Measurements from ENCODE around the gene DCUN1D4. TPM values are rescaled to one million over a fixed set of nuclear protein-coding genes. Genes with fewer than 3 reads are reported as not detected.
A peak's percentile ranks its signal among the peaks of the same experiment; 100 is the strongest.

Gene DCUN1D4
- total RNA-seq, 1 experiment from 2014 or later: 42.8 TPM

- BruUV-seq (replicated peaks): no TSS peak
- Histone ChIP-seq H3K27me3 (replicated peaks; ENCODE audit: control insufficient read depth, insufficient read depth, low read length) (no peaks in the 10 kb centered on the region), H3K4me1 (no peaks in the 10 kb centered on the region), H3K9me3 (no peaks in the 10 kb centered on the region), H3K4me3 (ENCODE audit: low read depth, low read length) (no peak overlapping the region), H3K36me3 (ENCODE audit: control insufficient read depth, insufficient read depth, low read length) (no peaks in the 10 kb centered on the region; the same call in 1 of the 2 replicates)
- Mint-ChIP-seq H3K4me3 (ENCODE audit: unreplicated experiment) (no peak overlapping the region), H3K27me3 (ENCODE audit: insufficient read depth, unreplicated experiment) (no peaks in the 10 kb centered on the region), H3K9me3 (ENCODE audit: unreplicated experiment) (no peaks in the 10 kb centered on the region), H3K4me1 (ENCODE audit: low read depth, unreplicated experiment) (peaks cover 2% of the 10 kb centered on the region), H3K36me3 (ENCODE audit: insufficient read depth, unreplicated experiment) (peaks cover 43% of the 10 kb centered on the region), H3K27ac (ENCODE audit: unreplicated experiment) (no peak overlapping the region)
- intact Hi-C loops (cut with micrococcal nuclease; ENCODE audit: unreplicated experiment): no loop called here
- no peak for TF ChIP-seq CTCF (IDR thresholded peaks at IDR 0.05; ENCODE audit: insufficient read depth in 1 of 2, low read depth in 1 of 2, low read length in 1 of 2, severe bottlenecking in 1 of 2, unreplicated experiment in 1 of 2)
- POLR2A ChIA-PET: no interaction called here
- DNase-seq: no peak
- CTCF ChIA-PET: no interaction called here
These were observed 58.4 kb downstream of the DCUN1D4 start for GRCh38 chr4:51901363-51901762.

- H3K4me3 Mint-ChIP-seq (ENCODE audit: unreplicated experiment): no peak overlapping the region
- Histone ChIP-seq H3K4me1 (peaks cover 24% of the 10 kb centered on the region), H3K27me3 (replicated peaks; ENCODE audit: control insufficient read depth, insufficient read depth, low read length) (no peaks in the 10 kb centered on the region), H3K36me3 (ENCODE audit: control insufficient read depth, insufficient read depth, low read length) (no peaks in the 10 kb centered on the region; the same call in 1 of the 2 replicates), H3K9me3 (no peaks in the 10 kb centered on the region), H3K4me3 (ENCODE audit: low read depth, low read length) (no peak overlapping the region)
- intact Hi-C loops (cut with micrococcal nuclease; ENCODE audit: unreplicated experiment): no loop called here
- no peaks in the 10 kb centered on the region for H3K27me3 Mint-ChIP-seq (ENCODE audit: insufficient read depth, unreplicated experiment)
- H3K36me3 Mint-ChIP-seq (ENCODE audit: insufficient read depth, unreplicated experiment): peaks cover 36% of the 10 kb centered on the region
- peaks cover 20% of the 10 kb centered on the region for H3K4me1 Mint-ChIP-seq (ENCODE audit: low read depth, unreplicated experiment)
- H3K9me3 Mint-ChIP-seq (ENCODE audit: unreplicated experiment): no peaks in the 10 kb centered on the region
- ChIA-PET POLR2A (no interaction called here), CTCF (no interaction called here)
- no TSS peak for BruUV-seq (replicated peaks)
- no peak for TF ChIP-seq CTCF (IDR thresholded peaks at IDR 0.05; ENCODE audit: insufficient read depth in 1 of 2, low read depth in 1 of 2, low read length in 1 of 2, severe bottlenecking in 1 of 2, unreplicated experiment in 1 of 2)
- DNase-seq: no peak
- peak overlapping the region; percentile 12 for H3K27ac Mint-ChIP-seq (ENCODE audit: unreplicated experiment)
These were observed 63.4 kb downstream of the DCUN1D4 start for GRCh38 chr4:51906167-51906958.

GRCh38 chr4:51907006-51907669 lies 64.2 kb downstream of the DCUN1D4 start:
- BruUV-seq (replicated peaks): no TSS peak
- Mint-ChIP-seq H3K36me3 (ENCODE audit: insufficient read depth, unreplicated experiment) (peaks cover 40% of the 10 kb centered on the region), H3K4me3 (ENCODE audit: unreplicated experiment) (no peak overlapping the region), H3K27ac (ENCODE audit: unreplicated experiment) (no peak overlapping the region), H3K4me1 (ENCODE audit: low read depth, unreplicated experiment) (peaks cover 20% of the 10 kb centered on the region), H3K27me3 (ENCODE audit: insufficient read depth, unreplicated experiment) (no peaks in the 10 kb centered on the region), H3K9me3 (ENCODE audit: unreplicated experiment) (no peaks in the 10 kb centered on the region)
- Histone ChIP-seq H3K27me3 (replicated peaks; ENCODE audit: control insufficient read depth, insufficient read depth, low read length) (no peaks in the 10 kb centered on the region), H3K36me3 (ENCODE audit: control insufficient read depth, insufficient read depth, low read length) (no peaks in the 10 kb centered on the region; the same call in 1 of the 2 replicates), H3K4me1 (peaks cover 24% of the 10 kb centered on the region), H3K4me3 (ENCODE audit: low read depth, low read length) (no peak overlapping the region), H3K9me3 (no peaks in the 10 kb centered on the region)
- intact Hi-C loops (cut with micrococcal nuclease; ENCODE audit: unreplicated experiment): no loop called here
- DNase-seq: no peak
- CTCF ChIA-PET: no interaction called here
- POLR2A ChIA-PET: no interaction called here
- no peak for TF ChIP-seq CTCF (IDR thresholded peaks at IDR 0.05; ENCODE audit: insufficient read depth in 1 of 2, low read depth in 1 of 2, low read length in 1 of 2, severe bottlenecking in 1 of 2, unreplicated experiment in 1 of 2)

Data from Caco-2 (cell line).